ENCODE measurements around the gene SPACA6. TPM values are rescaled to one million over a fixed set of nuclear protein-coding genes. Genes with fewer than 3 reads are reported as not detected.
A peak's percentile ranks its signal among the peaks of the same experiment; 100 is the strongest.
"Not testable (repeated sequence)": the region's sequence is repeated elsewhere in the genome, so short reads cannot be mapped to it uniquely, and the experiment has no call there.

The SPACA6 gene
- total and polyA plus RNA-seq, 10 of the 15 experiments (the other 5 are each of a cell fraction or from before 2014, with no cell fraction given), result 0.31 to 6.5 (median 1.7) TPM

- BruUV-seq (replicated peaks); H3K27ac ChIP-seq (ENCODE audit: control insufficient read depth, insufficient read depth); in situ Hi-C loops (cut with MboI); SMC1A ChIA-PET (ENCODE audit: uncharacterized antibody, unreplicated experiment); H3K4me3 ChIP-seq; H3K79me2 ChIP-seq (ENCODE audit: control insufficient read depth, insufficient read depth, low read length); H3K9ac ChIP-seq (ENCODE audit: control insufficient read depth, insufficient read depth, low read length); H4K20me1 ChIP-seq (ENCODE audit: control insufficient read depth, insufficient read depth); DNase-seq (ENCODE audit: low read depth, low spot score); H3K27me3 ChIP-seq (replicated peaks in 1 of 2; ENCODE audit: control insufficient read depth in 2 of 2, insufficient read depth in 2 of 2, low read length in 1 of 2); H3K36me3 ChIP-seq (ENCODE audit: control insufficient read depth in 2 of 2, insufficient read depth in 2 of 2, low read length in 1 of 2); H2AFZ ChIP-seq (ENCODE audit: control insufficient read depth, low read depth, low read length); H3K9me3 ChIP-seq (replicated peaks; ENCODE audit: control insufficient read depth, insufficient read depth, low read length); POLR2A ChIA-PET: not testable (repeated sequence)
- 0% methylated on average over 3 of the region's 10 CpGs for WGBS (ENCODE audit: insufficient coverage, insufficient replicate concordance, low lambda C conversion rate, missing lambda C conversion rate)
- ATAC-seq, result peak; percentile 66
- intact Hi-C loops (cut with micrococcal nuclease; ENCODE audit: unreplicated experiment), result loop anchor here (1.0 kb wide), 1 partner anchor 18 kb away; no protein-coding TSS in a partner anchor
- FAIRE-seq, result peak; percentile 86
- H3K4me1 ChIP-seq (ENCODE audit: control insufficient read depth, insufficient read depth, low read length), result peaks cover 29% of the 10 kb centered on the region
- RAD21 ChIA-PET (ENCODE audit: unreplicated experiment), result interaction anchor here (1.2 kb wide), 1 partner anchor 10 kb away, joined by 5 read pairs; no protein-coding TSS in a partner anchor
- CTCF ChIA-PET, result interaction anchor here (1.8 kb wide), 1 partner anchor 10 kb away, joined by 5 read pairs; no protein-coding TSS in a partner anchor
- TF ChIP-seq BHLHE40 (IDR thresholded peaks at IDR 0.05; ENCODE audit: borderline replicate concordance in 1 of 2, low read depth in 2 of 2, low read length in 1 of 2) (peak in 1 of 2 experiments; percentile 88; a peak in 2 of 4 replicates), RAD51 (IDR thresholded peaks at IDR 0.05) (peak; percentile 58; the same call in 1 of the 2 replicates), IKZF1 (conservative IDR thresholded peaks at IDR 0.05) (peak; percentile 39; the same call in 1 of the 2 replicates), RUNX3 (IDR thresholded peaks at IDR 0.05; ENCODE audit: low read length) (0 out of 2 replicates have a peak, but pooled peaks have one; percentile 16), DPF2 (IDR thresholded peaks at IDR 0.05) (peak; percentile 29; the same call in 1 of the 2 replicates)
- TF ChIP-seq, protein P1, sequence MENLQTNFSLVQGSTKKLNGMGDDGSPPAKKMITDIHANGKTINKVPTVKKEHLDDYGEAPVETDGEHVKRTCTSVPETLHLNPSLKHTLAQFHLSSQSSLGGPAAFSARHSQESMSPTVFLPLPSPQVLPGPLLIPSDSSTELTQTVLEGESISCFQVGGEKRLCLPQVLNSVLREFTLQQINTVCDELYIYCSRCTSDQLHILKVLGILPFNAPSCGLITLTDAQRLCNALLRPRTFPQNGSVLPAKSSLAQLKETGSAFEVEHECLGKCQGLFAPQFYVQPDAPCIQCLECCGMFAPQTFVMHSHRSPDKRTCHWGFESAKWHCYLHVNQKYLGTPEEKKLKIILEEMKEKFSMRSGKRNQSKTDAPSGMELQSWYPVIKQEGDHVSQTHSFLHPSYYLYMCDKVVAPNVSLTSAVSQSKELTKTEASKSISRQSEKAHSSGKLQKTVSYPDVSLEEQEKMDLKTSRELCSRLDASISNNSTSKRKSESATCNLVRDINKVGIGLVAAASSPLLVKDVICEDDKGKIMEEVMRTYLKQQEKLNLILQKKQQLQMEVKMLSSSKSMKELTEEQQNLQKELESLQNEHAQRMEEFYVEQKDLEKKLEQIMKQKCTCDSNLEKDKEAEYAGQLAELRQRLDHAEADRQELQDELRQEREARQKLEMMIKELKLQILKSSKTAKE (IDR thresholded peaks at IDR 0.05; ENCODE audit: low read depth, poor library complexity, severe bottlenecking), result peak; percentile 31
- H3K4me2 ChIP-seq (ENCODE audit: control insufficient read depth, insufficient read depth), result peak within 1 kb of the TSS; percentile 28
These were observed 46.4 kb upstream of the SPACA6 start, which contains the start of gene SIGLEC14 for GRCh38 chr19:51646730-51647129. Gene SIGLEC14 (minus strand): TSS chr19:51646825. CDS start chr19:51646759, 66 bp downstream.

All from GM12878 (cell line).